Loucy (cell line): Measurements from ENCODE around the gene FAM24B.

Experiments used
- CTCF ChIP-seq: fragments of 200-600 bp; sonication (generic); conservative IDR thresholded peaks from 2 replicates; pipeline ENCODE4 v1.5.1; 2014; ENCODE audit warnings: mild to moderate bottlenecking, antibody characterized with exemption, low read length
- EZH2phosphoT487 ChIP-seq: fragments of 200-600 bp; IDR thresholded peaks from 2 replicates; pipeline ENCODE4 v1.6.1; 2018; ENCODE audit warnings: antibody characterized with exemption, mild to moderate bottlenecking, moderate library complexity, borderline replicate concordance

- TF ChIP-seq CTCF (no peak), EZH2phosphoT487 (no peak)
Measured at GRCh38 chr10:122911889-122912484, 32.6 kb upstream of the FAM24B start.
